ENCODE measurements around the gene ANO3.

Gene ANO3

DNA sequence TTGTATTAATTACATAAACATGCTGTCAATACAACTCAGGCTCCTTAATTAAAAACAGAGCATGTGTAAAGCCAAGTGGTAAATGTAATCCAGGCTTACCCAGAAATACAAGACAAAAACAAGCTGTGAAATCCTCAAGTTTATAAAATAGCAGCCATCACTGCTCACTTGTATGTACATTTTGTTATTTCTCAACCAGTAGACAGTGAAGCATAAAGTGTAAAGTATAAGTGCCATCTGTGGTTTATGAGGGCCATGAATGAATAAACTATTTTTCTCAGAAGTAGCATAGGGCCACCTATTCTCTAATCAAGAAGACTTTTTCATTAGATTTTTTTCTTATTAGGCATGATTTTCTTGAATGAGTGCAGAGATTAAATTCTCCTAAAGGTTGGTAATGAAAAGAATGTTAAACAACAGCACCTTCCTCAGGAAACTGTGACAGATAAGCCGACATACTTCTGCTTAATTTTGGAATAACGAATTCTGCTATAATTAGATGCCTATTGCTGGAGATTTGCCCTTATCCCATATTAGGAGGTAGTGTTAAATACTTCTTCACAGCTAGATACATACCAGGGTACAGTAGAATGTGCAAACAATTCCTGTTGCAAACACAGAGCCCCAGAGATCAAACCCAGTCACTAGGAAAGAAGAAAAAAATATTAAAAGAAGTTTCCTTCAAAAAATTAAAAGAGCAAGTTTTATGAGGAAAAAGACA lies 377.0 kb downstream of the ANO3 start:
- Histone ChIP-seq H3K27ac (no peak overlapping the region), H3K36me3 (no peaks in the 10 kb centered on the region), H3K4me3 (ENCODE audit: low read depth in 1 of 2, low read length in 1 of 2) (no peak overlapping the region), H3K27me3 (no peaks in the 10 kb centered on the region), H3K9me3 (no peaks in the 10 kb centered on the region), H3K4me1 (ENCODE audit: control insufficient read depth in 1 of 2, insufficient read depth in 1 of 2, low read depth in 1 of 2, low read length in 1 of 2) (no peaks in the 10 kb centered on the region)
- TF ChIP-seq, protein P1, sequence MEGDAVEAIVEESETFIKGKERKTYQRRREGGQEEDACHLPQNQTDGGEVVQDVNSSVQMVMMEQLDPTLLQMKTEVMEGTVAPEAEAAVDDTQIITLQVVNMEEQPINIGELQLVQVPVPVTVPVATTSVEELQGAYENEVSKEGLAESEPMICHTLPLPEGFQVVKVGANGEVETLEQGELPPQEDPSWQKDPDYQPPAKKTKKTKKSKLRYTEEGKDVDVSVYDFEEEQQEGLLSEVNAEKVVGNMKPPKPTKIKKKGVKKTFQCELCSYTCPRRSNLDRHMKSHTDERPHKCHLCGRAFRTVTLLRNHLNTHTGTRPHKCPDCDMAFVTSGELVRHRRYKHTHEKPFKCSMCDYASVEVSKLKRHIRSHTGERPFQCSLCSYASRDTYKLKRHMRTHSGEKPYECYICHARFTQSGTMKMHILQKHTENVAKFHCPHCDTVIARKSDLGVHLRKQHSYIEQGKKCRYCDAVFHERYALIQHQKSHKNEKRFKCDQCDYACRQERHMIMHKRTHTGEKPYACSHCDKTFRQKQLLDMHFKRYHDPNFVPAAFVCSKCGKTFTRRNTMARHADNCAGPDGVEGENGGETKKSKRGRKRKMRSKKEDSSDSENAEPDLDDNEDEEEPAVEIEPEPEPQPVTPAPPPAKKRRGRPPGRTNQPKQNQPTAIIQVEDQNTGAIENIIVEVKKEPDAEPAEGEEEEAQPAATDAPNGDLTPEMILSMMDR (IDR thresholded peaks at IDR 0.05) = no peak

DNA sequence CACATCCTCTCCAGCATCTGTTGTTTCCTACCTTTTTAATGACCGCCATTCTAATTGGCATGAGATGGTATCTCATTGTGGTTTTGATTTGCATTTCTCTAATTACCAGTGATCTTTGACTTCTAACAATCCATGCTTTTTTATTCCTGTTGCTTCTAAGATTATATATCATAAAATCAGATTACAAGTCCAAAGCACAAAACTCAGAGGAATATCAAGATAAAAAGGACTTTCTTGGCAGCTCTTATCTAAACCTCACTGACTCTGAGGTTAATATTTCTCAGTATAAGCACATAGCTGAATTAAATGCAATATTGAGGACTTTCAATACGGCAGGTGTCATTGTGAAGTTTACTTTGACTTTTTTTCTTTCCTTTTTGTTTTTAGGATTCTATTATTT lies 378.6 kb downstream of the ANO3 start:
- Histone ChIP-seq H3K27me3 (no peaks in the 10 kb centered on the region), H3K4me1 (ENCODE audit: control insufficient read depth in 1 of 2, insufficient read depth in 1 of 2, low read depth in 1 of 2, low read length in 1 of 2) (no peaks in the 10 kb centered on the region), H3K27ac (no peak overlapping the region), H3K4me3 (ENCODE audit: low read depth in 1 of 2, low read length in 1 of 2) (no peak overlapping the region), H3K36me3 (no peaks in the 10 kb centered on the region), H3K9me3 (no peaks in the 10 kb centered on the region)
- TF ChIP-seq, protein P1 (IDR thresholded peaks at IDR 0.05) = no peak

DNA sequence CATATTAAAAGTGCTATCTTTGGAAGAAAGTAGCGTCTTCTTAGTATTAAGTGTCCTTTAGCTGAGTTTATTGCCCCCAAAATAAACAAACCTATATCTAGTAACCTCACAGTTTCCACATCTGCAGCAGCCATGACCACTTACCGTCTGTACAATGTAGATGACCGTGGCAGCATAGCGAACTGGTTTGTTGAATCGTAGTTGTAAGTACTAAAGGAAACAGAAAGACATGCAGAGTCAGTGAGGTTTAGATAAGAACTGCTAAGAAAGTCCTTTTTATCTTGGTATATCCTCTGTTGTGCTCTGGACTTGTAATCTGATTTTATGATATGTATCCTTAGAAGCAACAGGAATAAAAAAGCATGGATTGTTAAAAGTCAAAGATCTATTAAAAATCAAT lies 380.6 kb downstream of the ANO3 start:
- TF ChIP-seq, protein P1 (IDR thresholded peaks at IDR 0.05) = no peak
- Histone ChIP-seq H3K36me3 (no peaks in the 10 kb centered on the region), H3K27me3 (no peaks in the 10 kb centered on the region), H3K9me3 (no peaks in the 10 kb centered on the region), H3K4me1 (ENCODE audit: control insufficient read depth in 1 of 2, insufficient read depth in 1 of 2, low read depth in 1 of 2, low read length in 1 of 2) (no peaks in the 10 kb centered on the region), H3K4me3 (ENCODE audit: low read depth in 1 of 2, low read length in 1 of 2) (no peak overlapping the region), H3K27ac (no peak overlapping the region)

All from neutrophil (primary cell).